K562 (cell line): Measurements from ENCODE around the gene IL11. TPM values are rescaled to one million over a fixed set of nuclear protein-coding genes. Genes with fewer than 3 reads are reported as not detected.

Source experiments
- CTCFL ChIP-seq: IDR thresholded peaks from 2 replicates; pipeline ENCODE4 v1.6.1; 2011; ENCODE audit warnings: borderline replicate concordance, low read depth, mild to moderate bottlenecking, moderate library complexity, low read length; ENCODE audit not compliant: insufficient read depth, poor library complexity, severe bottlenecking
- MTF1 ChIP-seq: fragments of 250-450 bp; sonication (Bioruptor Pico); IDR thresholded peaks from 2 replicates; pipeline ENCODE4 v1.9.0; 2021; ENCODE audit warnings: moderate library complexity, mild to moderate bottlenecking, inconsistent platforms, borderline replicate concordance
- NEUROD1 ChIP-seq: fragments of 150-350 bp; IDR thresholded peaks from 2 replicates; pipeline ENCODE4 v1.6.1; 2014; ENCODE audit warnings: borderline replicate concordance, low read length, low read depth; ENCODE audit not compliant: partially characterized antibody
- SMC3 ChIP-seq: conservative IDR thresholded peaks from 2 replicates; pipeline ENCODE4 v1.6.1; 2011; ENCODE audit warnings: low read depth, low read length, improper control_type of control experiment; ENCODE audit not compliant: insufficient read depth
- TOE1 ChIP-seq, 2 experiments: fragments of 450-650 bp in 1 of 2; sonication (generic) in 1 of 2; formaldehyde crosslinking in 1 of 2; IDR thresholded peaks; 2 replicates each; pipeline versions ENCODE4 v1.7.1 to v1.8.0; 2016 to 2022; ENCODE audit warnings: borderline replicate concordance in 2 of 2, mild to moderate bottlenecking in 2 of 2, antibody characterized with exemption in 1 of 2, inconsistent platforms in 1 of 2, low read depth in 1 of 2, missing genetic modification reagents in 1 of 2, moderate library complexity in 1 of 2
- ZBTB43 ChIP-seq: sonication (generic); formaldehyde crosslinking; IDR thresholded peaks from 2 replicates; pipeline ENCODE4 v1.8.0; 2023; ENCODE audit warnings: mild to moderate bottlenecking, missing genetic modification reagents
- ZNF280A ChIP-seq: fragments of 450-650 bp; IDR thresholded peaks from 2 replicates; pipeline ENCODE4 v1.6.1; 2018; ENCODE audit warnings: mild to moderate bottlenecking, low read depth; ENCODE audit not compliant: partially characterized antibody
- polyA plus RNA-seq, 8 experiments: library from polyadenylated mRNA; depleted of rRNA in 4 of 8; stranded (reverse) in 5 of 8; unstranded in 3 of 8; fragments of >200 nt; fragmentation: Nextera tagmentation in 2 of 8; fragmentation: Illumina TruSeq in 1 of 8; extraction: Ambion mirVana in 2 of 8; extraction: Trizol in 1 of 8; gene quantifications; 2 replicates each; pipeline versions ENCODE4 v1.2.1 to v1.2.3, GENCODE V29; 2011 to 2014; ENCODE audit warnings: inconsistent platforms in 1 of 8, missing spikeins in 1 of 8
- total RNA-seq, 7 experiments: library from RNA; depleted of rRNA in 6 of 7; stranded (reverse); fragments of >200 nt in 6 of 7; fragmentation: Illumina TruSeq in 2 of 7; extraction: Trizol in 2 of 7; gene quantifications; 2 replicates each; pipeline versions ENCODE4 v1.2.1 to v1.2.3, GENCODE V29; 2011 to 2021; ENCODE audit warnings: low replicate concordance in 1 of 7

The IL11 gene
- total and polyA plus RNA-seq, 9 of the 15 experiments (the other 6 are each of a cell fraction or from before 2014, with no cell fraction given) = 0.04 to 0.42 (median 0.06) TPM; not detected in 6

GRCh38 chr19:55419103-55419502, 48.8 kb upstream of the IL11 start (continued):
- TF ChIP-seq CTCFL (no peak), SMC3 (no peak), ZNF280A (no peak), NEUROD1 (no peak), ZBTB43 (CRISPR knock-in tag) (no peak), TOE1 (IDR thresholded peaks at IDR 0.05; ENCODE audit: borderline replicate concordance) (no peak), TOE1 (CRISPR knock-in tag; IDR thresholded peaks at IDR 0.05; ENCODE audit: borderline replicate concordance, low read depth) (no peak), MTF1 (CRISPR knock-in tag) (no peak)
